DOHH2 (cell line): ENCODE measurements around the gene ZNF282.

Source experiments
- H3F3A ChIP-seq: fragments of 200-600 bp; sonication (generic), shearing (Covaris generic); 2 replicates; pipeline ENCODE4 v1.6.0; 2016; ENCODE audit warnings: antibody characterized with exemption, mild to moderate bottlenecking; ENCODE audit not compliant: control insufficient read depth, insufficient read depth
- H3K27ac ChIP-seq: fragments of 200-600 bp; sonication (generic); 2 replicates; pipeline ENCODE4 v1.5.1; 2014; ENCODE audit warnings: low read depth, mild to moderate bottlenecking, low read length, moderate library complexity
- H3K27me3 ChIP-seq: fragments of 200-600 bp; sonication (generic); 2 replicates; pipeline ENCODE4 v1.6.1; 2014; ENCODE audit warnings: mild to moderate bottlenecking, low read length, mixed read lengths; ENCODE audit not compliant: control insufficient read depth
- H3K36me3 ChIP-seq: fragments of 200-600 bp; sonication (generic); 2 replicates; pipeline ENCODE4 v1.6.1; 2014; ENCODE audit warnings: mild to moderate bottlenecking, low read length, moderate library complexity, mixed read lengths; ENCODE audit not compliant: control insufficient read depth
- H3K4me1 ChIP-seq: fragments of 200-600 bp; sonication (generic); 2 replicates; pipeline ENCODE4 v1.6.1; 2014; ENCODE audit warnings: mild to moderate bottlenecking, low read length, mixed read lengths; ENCODE audit not compliant: control insufficient read depth
- H3K4me2 ChIP-seq: fragments of 200-600 bp; sonication (generic); 2 replicates; pipeline ENCODE4 v1.6.0; 2014; ENCODE audit warnings: mild to moderate bottlenecking, low read length, moderate library complexity
- H3K4me3 ChIP-seq: fragments of 200-600 bp; sonication (generic); 2 replicates; pipeline ENCODE4 v1.5.1; 2014; ENCODE audit warnings: mild to moderate bottlenecking, low read length, mixed read lengths
- H3K79me2 ChIP-seq: fragments of 200-600 bp; sonication (generic); 2 replicates; pipeline ENCODE4 v1.6.1; 2014; ENCODE audit warnings: mild to moderate bottlenecking, low read length, mixed read lengths; ENCODE audit not compliant: control insufficient read depth
- H3K9me2 ChIP-seq: fragments of 200-600 bp; sonication (generic); replicated peaks from 2 replicates; pipeline ENCODE4 v1.6.1; 2014; ENCODE audit warnings: mild to moderate bottlenecking, low read length, mixed read lengths; ENCODE audit not compliant: control insufficient read depth
- H3K9me3 ChIP-seq: fragments of 200-600 bp; sonication (generic); 2 replicates; pipeline ENCODE4 v1.6.1; 2014; ENCODE audit warnings: antibody characterized with exemption, low read length, mixed read lengths; ENCODE audit not compliant: control insufficient read depth, insufficient read depth
- H4K20me1 ChIP-seq: fragments of 200-600 bp; sonication (generic); 2 replicates; pipeline ENCODE4 v1.6.0; 2014; ENCODE audit warnings: low read depth, mild to moderate bottlenecking, antibody characterized with exemption, low read length, moderate library complexity; ENCODE audit not compliant: control insufficient read depth, insufficient read depth
- EZH2phosphoT487 ChIP-seq: fragments of 200-600 bp; sonication (generic); IDR thresholded peaks from 2 replicates; pipeline ENCODE4 v1.6.1; 2017; ENCODE audit warnings: borderline replicate concordance, mild to moderate bottlenecking, antibody characterized with exemption, low read length, moderate library complexity, mixed read lengths
- TF ChIP-seq, protein P1 (sequence below): fragments of 200-600 bp; sonication (generic); IDR thresholded peaks from one replicate; pipeline ENCODE4 v1.5.1; 2014; ENCODE audit warnings: antibody characterized with exemption, mild to moderate bottlenecking, low read depth, low read length; ENCODE audit not compliant: poor library complexity, severe bottlenecking

Gene ZNF282

DNA sequence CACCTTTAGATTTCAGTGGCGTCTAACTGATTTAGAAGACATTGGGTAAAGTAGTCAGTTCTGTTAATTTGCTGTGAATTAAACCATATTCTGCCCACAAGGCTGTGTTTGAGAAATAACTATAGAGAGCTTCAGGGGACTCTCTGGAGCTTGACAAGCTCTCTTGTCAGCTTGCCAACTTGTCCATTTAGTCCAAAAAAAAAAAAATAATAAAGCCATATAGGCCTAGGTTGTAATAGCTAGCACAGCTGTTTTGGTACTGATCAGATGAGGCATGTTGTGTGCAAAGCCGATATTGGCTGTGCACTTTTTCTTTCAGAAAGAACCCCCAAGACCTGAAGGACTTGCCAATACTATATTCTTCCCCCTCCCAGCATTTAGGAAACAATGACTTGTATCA is 20.2 kb upstream of the ZNF282 start:
- Histone ChIP-seq H3K4me1 (no peaks in the 10 kb centered on the region), H3K27ac (no peak overlapping the region), H3K4me3 (no peak overlapping the region), H3K27me3 (no peaks in the 10 kb centered on the region), H3F3A (no peaks in the 10 kb centered on the region), H3K4me2 (no peak overlapping the region), H3K9me2 (no peaks in the 10 kb centered on the region), H3K36me3 (peaks cover 78% of the 10 kb centered on the region), H3K79me2 (no peaks in the 10 kb centered on the region), H4K20me1 (no peaks in the 10 kb centered on the region), H3K9me3 (no peaks in the 10 kb centered on the region)
- TF ChIP-seq EZH2phosphoT487: no peak
- TF ChIP-seq, protein P1, sequence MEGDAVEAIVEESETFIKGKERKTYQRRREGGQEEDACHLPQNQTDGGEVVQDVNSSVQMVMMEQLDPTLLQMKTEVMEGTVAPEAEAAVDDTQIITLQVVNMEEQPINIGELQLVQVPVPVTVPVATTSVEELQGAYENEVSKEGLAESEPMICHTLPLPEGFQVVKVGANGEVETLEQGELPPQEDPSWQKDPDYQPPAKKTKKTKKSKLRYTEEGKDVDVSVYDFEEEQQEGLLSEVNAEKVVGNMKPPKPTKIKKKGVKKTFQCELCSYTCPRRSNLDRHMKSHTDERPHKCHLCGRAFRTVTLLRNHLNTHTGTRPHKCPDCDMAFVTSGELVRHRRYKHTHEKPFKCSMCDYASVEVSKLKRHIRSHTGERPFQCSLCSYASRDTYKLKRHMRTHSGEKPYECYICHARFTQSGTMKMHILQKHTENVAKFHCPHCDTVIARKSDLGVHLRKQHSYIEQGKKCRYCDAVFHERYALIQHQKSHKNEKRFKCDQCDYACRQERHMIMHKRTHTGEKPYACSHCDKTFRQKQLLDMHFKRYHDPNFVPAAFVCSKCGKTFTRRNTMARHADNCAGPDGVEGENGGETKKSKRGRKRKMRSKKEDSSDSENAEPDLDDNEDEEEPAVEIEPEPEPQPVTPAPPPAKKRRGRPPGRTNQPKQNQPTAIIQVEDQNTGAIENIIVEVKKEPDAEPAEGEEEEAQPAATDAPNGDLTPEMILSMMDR: no peak

DNA sequence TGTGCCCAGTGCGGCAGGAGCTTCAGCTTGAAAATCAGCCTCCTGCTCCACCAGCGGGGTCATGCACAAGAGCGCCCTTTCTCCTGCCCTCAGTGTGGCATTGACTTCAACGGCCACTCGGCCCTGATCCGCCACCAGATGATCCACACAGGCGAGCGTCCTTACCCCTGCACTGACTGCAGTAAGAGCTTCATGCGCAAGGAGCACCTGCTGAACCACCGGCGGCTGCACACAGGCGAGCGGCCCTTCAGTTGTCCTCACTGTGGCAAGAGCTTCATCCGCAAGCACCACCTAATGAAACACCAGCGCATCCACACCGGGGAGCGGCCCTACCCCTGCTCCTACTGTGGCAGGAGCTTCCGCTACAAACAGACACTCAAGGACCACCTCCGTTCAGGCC is 16.1 kb upstream of the ZNF282 start:
- Histone ChIP-seq H3K27ac (no peak overlapping the region), H3K9me2 (no peaks in the 10 kb centered on the region), H4K20me1 (no peaks in the 10 kb centered on the region), H3F3A (no peaks in the 10 kb centered on the region), H3K4me2 (no peak overlapping the region), H3K79me2 (no peaks in the 10 kb centered on the region), H3K27me3 (no peaks in the 10 kb centered on the region), H3K9me3 (no peaks in the 10 kb centered on the region), H3K36me3 (peaks cover 76% of the 10 kb centered on the region), H3K4me1 (no peaks in the 10 kb centered on the region), H3K4me3 (no peak overlapping the region)
- no peak for TF ChIP-seq EZH2phosphoT487
- TF ChIP-seq, protein P1: no peak

- no peaks in the 10 kb centered on the region for H3K27me3 ChIP-seq
- peaks cover 62% of the 10 kb centered on the region for H3K36me3 ChIP-seq
- peaks cover 5% of the 10 kb centered on the region; the same call in 1 of the 2 replicates for H3F3A ChIP-seq
- TF ChIP-seq, protein P1: no peak
- no peak for TF ChIP-seq EZH2phosphoT487
- H3K4me2 ChIP-seq: no peak overlapping the region
- H4K20me1 ChIP-seq: no peaks in the 10 kb centered on the region
- no peaks in the 10 kb centered on the region for H3K79me2 ChIP-seq
- H3K27ac ChIP-seq: no peak overlapping the region
- no peaks in the 10 kb centered on the region for H3K9me2 ChIP-seq
- no peaks in the 10 kb centered on the region for H3K9me3 ChIP-seq
- H3K4me1 ChIP-seq: no peaks in the 10 kb centered on the region
- H3K4me3 ChIP-seq: no peak overlapping the region
Observed at GRCh38 chr7:149180722-149181449, 14.5 kb upstream of the ZNF282 start.
